K562 (cell line): ENCODE measurements around the gene SRD5A1. TPM values are rescaled to one million over a fixed set of nuclear protein-coding genes. Genes with fewer than 3 reads are reported as not detected.

ENCODE experiments used
- ATAC-seq: fragments of 200-7000 bp; cut with Tn5 transposase; 3 replicates; pipeline ENCODE4 v1.9.1; 2020; ENCODE audit warnings: moderate library complexity
- BruUV-seq: library from RNA; stranded (reverse); fragments of 400-500 nt; replicated peaks from 2 replicates; lab custom pipeline; 2021; lab: Mats Ljungman, UMichigan
- CTCF ChIA-PET: fragments of 300-600 bp; formaldehyde crosslinking; extraction: SDS; loops from one replicate; lab custom pipeline; 2021; ENCODE audit warnings: low intra/inter-chr PET ratio; lab: Yijun Ruan, JAX
- POLR2A ChIA-PET: fragments of 300-600, 350-650 bp; sonication (Branson Sonifier 250); formaldehyde crosslinking; extraction: SDS; loops from one replicate; lab custom pipeline; 2021; ENCODE audit warnings: antibody characterized with exemption, inconsistent platforms; lab: Yijun Ruan, JAX
- DNase-seq, 4 experiments: peaks; one replicate each; pipeline versions ENCODE4 v3.0.0 to v3.0.0-alpha.2; 2011 to 2018; ENCODE audit warnings: low spot score in 3 of 4, mixed read lengths in 3 of 4; ENCODE audit errors: extremely low read depth in 1 of 4
- FAIRE-seq: peaks from 2 replicates; lab custom pipeline; 2011; peaks lifted over from hg19 to GRCh38; lab: Jason Lieb, UNC
- H2AFZ ChIP-seq: 2 replicates; pipeline ENCODE4 v1.6.0; 2011; ENCODE audit warnings: low read depth, low read length, control low read depth, inconsistent platforms
- H3K27ac ChIP-seq: fragments of 200-600 bp; 3 replicates; pipeline ENCODE4 v1.8.0; 2011; ENCODE audit warnings: low read depth, mild to moderate bottlenecking, control low read depth, inconsistent platforms, low read length, moderate library complexity, mixed read lengths; ENCODE audit errors: extremely low read depth
- H3K27me3 ChIP-seq, 2 experiments: fragments of 300-600 bp in 1 of 2; 2 replicates in 1 of 2; 3 replicates in 1 of 2; pipeline versions ENCODE4 v1.6.0 to v1.8.0; 2011; ENCODE audit warnings: inconsistent platforms in 2 of 2, low read length in 2 of 2, mild to moderate bottlenecking in 1 of 2, mixed read lengths in 1 of 2, moderate library complexity in 1 of 2; ENCODE audit not compliant: control insufficient read depth in 2 of 2, insufficient read depth in 2 of 2
- H3K36me3 ChIP-seq: fragments of 300-600 bp; 3 replicates; pipeline ENCODE4 v1.8.0; 2011; ENCODE audit warnings: mild to moderate bottlenecking, low read length, inconsistent platforms; ENCODE audit not compliant: control insufficient read depth, insufficient read depth
- H3K4me1 ChIP-seq, 2 experiments: fragments of 200-600 bp in 1 of 2; replicated peaks in 1 of 2; 2 replicates in 1 of 2; 3 replicates in 1 of 2; pipeline versions ENCODE4 v1.5.1 to v1.8.0; 2011; ENCODE audit warnings: inconsistent platforms in 2 of 2, low read length in 2 of 2, mild to moderate bottlenecking in 1 of 2, mixed read lengths in 1 of 2, moderate library complexity in 1 of 2; ENCODE audit not compliant: control insufficient read depth in 2 of 2, insufficient read depth in 2 of 2
- H3K4me2 ChIP-seq: 2 replicates; pipeline ENCODE4 v1.6.1; 2011; ENCODE audit warnings: low read length, control low read depth, inconsistent platforms, mixed read lengths; ENCODE audit not compliant: insufficient read depth
- H3K4me3 ChIP-seq: fragments of 200-600 bp; sonication (generic), shearing (Covaris generic); 2 replicates; pipeline ENCODE4 v1.5.1; 2016; ENCODE audit warnings: control low read depth, inconsistent platforms
- H3K79me2 ChIP-seq: fragments of 200-600 bp; 3 replicates; pipeline ENCODE4 v1.8.0; 2011; ENCODE audit warnings: low read length, inconsistent platforms; ENCODE audit not compliant: control insufficient read depth, insufficient read depth
- H3K9ac ChIP-seq, 2 experiments: 2 replicates each; pipeline versions ENCODE4 v1.6.0 to v1.6.1; 2011; ENCODE audit warnings: low read depth in 2 of 2, low read length in 2 of 2, control low read depth in 1 of 2, inconsistent platforms in 1 of 2, mild to moderate bottlenecking in 1 of 2, mixed read lengths in 1 of 2; ENCODE audit not compliant: insufficient read depth in 1 of 2
- H3K9me1 ChIP-seq: one replicate; pipeline ENCODE4 v1.6.0; 2011; ENCODE audit warnings: inconsistent platforms, mild to moderate bottlenecking, low read length, moderate library complexity; ENCODE audit not compliant: control insufficient read depth, insufficient read depth
- H3K9me3 ChIP-seq: replicated peaks from 2 replicates; pipeline ENCODE4 v1.5.1; 2011; ENCODE audit warnings: low read depth, low read length, inconsistent platforms; ENCODE audit not compliant: control insufficient read depth, insufficient read depth
- H4K20me1 ChIP-seq: replicated peaks from 2 replicates; pipeline ENCODE4 v1.6.1; 2011; ENCODE audit warnings: low read length, inconsistent platforms, mixed read lengths; ENCODE audit not compliant: control insufficient read depth, insufficient read depth
- BRF1 ChIP-seq: IDR thresholded peaks from 3 replicates; pipeline ENCODE4 v1.6.1; 2011; ENCODE audit warnings: borderline replicate concordance, mild to moderate bottlenecking; ENCODE audit not compliant: insufficient read length; ENCODE audit errors: extremely low read depth
- E2F1 ChIP-seq: sonication (generic); formaldehyde crosslinking; IDR thresholded peaks from 2 replicates; pipeline ENCODE4 v1.8.1; 2023; ENCODE audit warnings: mild to moderate bottlenecking, missing genetic modification reagents, moderate library complexity
- ESRRB ChIP-seq: fragments of 250-450 bp; sonication (Bioruptor Pico); IDR thresholded peaks from 2 replicates; pipeline ENCODE4 v1.5.0; 2020; ENCODE audit warnings: mild to moderate bottlenecking, moderate library complexity, borderline replicate concordance
- FOSL1 ChIP-seq: fragments of 200-800 bp; sonication (Bioruptor generic); conservative IDR thresholded peaks from 2 replicates; pipeline ENCODE4 v1.6.1; 2016; ENCODE audit warnings: missing genetic modification characterization, missing compliant biosample characterization
- FOXK2 ChIP-seq, 2 experiments: fragments of 450-650 bp; IDR thresholded peaks in 1 of 2; conservative IDR thresholded peaks in 1 of 2; 2 replicates each; pipeline ENCODE4 v1.6.1; 2016; ENCODE audit warnings: low read depth in 2 of 2, mild to moderate bottlenecking in 1 of 2
- FOXP1 ChIP-seq: sonication (generic); formaldehyde crosslinking; IDR thresholded peaks from 2 replicates; pipeline ENCODE4 v1.8.0; 2022; ENCODE audit warnings: mild to moderate bottlenecking, missing genetic modification reagents
- HDAC2 ChIP-seq: fragments of 450-650 bp; IDR thresholded peaks from 2 replicates; pipeline ENCODE4 v1.6.1; 2016; ENCODE audit warnings: mild to moderate bottlenecking
- HINFP ChIP-seq: fragments of 450-650 bp; conservative IDR thresholded peaks from 2 replicates; pipeline ENCODE4 v1.6.1; 2016; ENCODE audit warnings: missing genetic modification characterization, low read depth, mild to moderate bottlenecking, control low read depth, missing compliant biosample characterization
- HNRNPK ChIP-seq: fragments of 200-400 bp; formaldehyde crosslinking; IDR thresholded peaks from one replicate; pipeline ENCODE4 v1.6.1; 2018; ENCODE audit warnings: mild to moderate bottlenecking, low read depth, low read length; ENCODE audit not compliant: poor library complexity, severe bottlenecking
- KDM2B ChIP-seq: fragments of 250-450 bp; sonication (Bioruptor Pico); IDR thresholded peaks from 2 replicates; pipeline ENCODE4 v1.8.0; 2021; ENCODE audit warnings: mild to moderate bottlenecking, moderate library complexity
- MXI1 ChIP-seq: IDR thresholded peaks from 2 replicates; pipeline ENCODE4 v1.6.1; 2011; ENCODE audit warnings: low read depth, mild to moderate bottlenecking, improper control_type of control experiment, low read length
- NRF1 ChIP-seq, 2 experiments: fragments of 450-650 bp; IDR thresholded peaks in 1 of 2; conservative IDR thresholded peaks in 1 of 2; 2 replicates each; pipeline ENCODE4 v1.6.1; 2014; ENCODE audit warnings: mild to moderate bottlenecking in 2 of 2
- PPARD ChIP-seq: fragments of 250-450 bp; sonication (Bioruptor Pico); IDR thresholded peaks from 2 replicates; pipeline ENCODE4 v1.8.0; 2022; ENCODE audit warnings: inconsistent platforms, mild to moderate bottlenecking, moderate library complexity
- ZBTB43 ChIP-seq: sonication (generic); formaldehyde crosslinking; IDR thresholded peaks from 2 replicates; pipeline ENCODE4 v1.8.0; 2023; ENCODE audit warnings: mild to moderate bottlenecking, missing genetic modification reagents
- ZBTB7A ChIP-seq: IDR thresholded peaks from 2 replicates; pipeline ENCODE4 v1.6.1; 2011; ENCODE audit warnings: low read depth, mild to moderate bottlenecking, low read length, moderate library complexity, borderline replicate concordance; ENCODE audit not compliant: control insufficient read depth
- ZNF212 ChIP-seq: fragments of 450-650 bp; formaldehyde crosslinking; IDR thresholded peaks from 2 replicates; pipeline ENCODE4 v1.4.0; 2020; ENCODE audit warnings: mild to moderate bottlenecking
- WGBS: fragments of 100-300 bp; shearing (Covaris generic); methylation state at CpG from one replicate; pipeline ENCODE4 v1.1.6; 2016; ENCODE audit warnings: low coverage, mixed read lengths; ENCODE audit not compliant: insufficient coverage; ENCODE audit errors: missing lambda C conversion rate; 5-methylcytosine and 5-hydroxymethylcytosine counted together
- in situ Hi-C: fragments of 300-500 bp; cut with MboI; formaldehyde crosslinking; loops from 4 replicates; pipeline ENCODE4 v1.15.0; 2018; ENCODE audit warnings: inconsistent platforms, mixed read lengths
- intact Hi-C: fragments of 100-400 bp; cut with micrococcal nuclease; formaldehyde crosslinking; loops from 2 replicates; pipeline ENCODE4 v1.14.2; 2022
- polyA plus RNA-seq, 8 experiments: library from polyadenylated mRNA; depleted of rRNA in 4 of 8; stranded (reverse) in 5 of 8; unstranded in 3 of 8; fragments of >200 nt; fragmentation: Nextera tagmentation in 2 of 8; fragmentation: Illumina TruSeq in 1 of 8; extraction: Ambion mirVana in 2 of 8; extraction: Trizol in 1 of 8; gene quantifications; 2 replicates each; pipeline versions ENCODE4 v1.2.1 to v1.2.3, GENCODE V29; 2011 to 2014; ENCODE audit warnings: inconsistent platforms in 1 of 8, missing spikeins in 1 of 8
- total RNA-seq, 7 experiments: library from RNA; depleted of rRNA in 6 of 7; stranded (reverse); fragments of >200 nt in 6 of 7; fragmentation: Illumina TruSeq in 2 of 7; extraction: Trizol in 2 of 7; gene quantifications; 2 replicates each; pipeline versions ENCODE4 v1.2.1 to v1.2.3, GENCODE V29; 2011 to 2021; ENCODE audit warnings: low replicate concordance in 1 of 7
- TF ChIP-seq, protein P1 (sequence below), 3 experiments: fragments of 200-800 bp in 1 of 3; sonication (Bioruptor generic) in 1 of 3; sonication (generic) in 1 of 3; formaldehyde crosslinking in 1 of 3; IDR thresholded peaks; 2 replicates each; pipeline versions ENCODE4 v1.6.1 to v1.8.0; 2016 to 2022; ENCODE audit warnings: mild to moderate bottlenecking in 2 of 3, missing compliant biosample characterization in 2 of 3, missing genetic modification characterization in 2 of 3, missing genetic modification reagents in 1 of 3

SRD5A1 gene
- total and polyA plus RNA-seq, 9 of the 15 experiments (the other 6 are each of a cell fraction or from before 2014, with no cell fraction given): 1.3 to 22.6 (median 8.1) TPM

GRCh38 chr5:6686501-6686900, 53.3 kb downstream of the SRD5A1 start:
- TF ChIP-seq ESRRB (CRISPR knock-in tag): no peak
- no peak for TF ChIP-seq ZBTB43 (CRISPR knock-in tag)
- no peak for TF ChIP-seq FOXK2 (conservative IDR thresholded peaks at IDR 0.05 in 1 of 2, IDR thresholded peaks at IDR 0.05 in 1 of 2; ENCODE audit: low read depth in 2 of 2)
- TF ChIP-seq BRF1: no peak
- TF ChIP-seq ZNF212 (CRISPR knock-in tag): no peak
- no peak for TF ChIP-seq NRF1 (conservative IDR thresholded peaks at IDR 0.05 in 1 of 2, IDR thresholded peaks at IDR 0.05 in 1 of 2)
- no peak for TF ChIP-seq E2F1
- no peak for TF ChIP-seq FOXP1 (CRISPR knock-in tag)
- TF ChIP-seq KDM2B: no peak
- TF ChIP-seq PPARD (CRISPR knock-in tag): no peak
- no peak for TF ChIP-seq MXI1
- no peak for TF ChIP-seq HINFP (tag)
- TF ChIP-seq HDAC2: no peak
- no peak for TF ChIP-seq HNRNPK
- TF ChIP-seq, protein P1, sequence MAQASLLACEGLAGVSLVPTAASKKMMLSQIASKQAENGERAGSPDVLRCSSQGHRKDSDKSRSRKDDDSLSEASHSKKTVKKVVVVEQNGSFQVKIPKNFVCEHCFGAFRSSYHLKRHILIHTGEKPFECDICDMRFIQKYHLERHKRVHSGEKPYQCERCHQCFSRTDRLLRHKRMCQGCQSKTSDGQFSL (CRISPR knock-in tag; IDR thresholded peaks at IDR 0.05): no peak
- TF ChIP-seq, protein P1 (tag; IDR thresholded peaks at IDR 0.05): no peak
- no peak for TF ChIP-seq ZBTB7A
- TF ChIP-seq FOSL1 (tag): no peak
- H3K9me3 ChIP-seq: no peaks in the 10 kb centered on the region
- POLR2A ChIA-PET: interaction anchor here (1.1 kb wide), 1 partner anchor 69 kb away, joined by 3 read pairs; no protein-coding TSS in a partner anchor
- in situ Hi-C loops: no loop called here
- H3K27ac ChIP-seq: no peak overlapping the region
- peaks cover 37 to 49% of the 10 kb centered on the region in 2 experiments for H3K27me3 ChIP-seq
- H4K20me1 ChIP-seq: 0 out of 2 replicates have a peak, but pooled peaks cover 2% of the 10 kb centered on the region
- no TSS peak for BruUV-seq
- H3K4me3 ChIP-seq: no peak overlapping the region
- no peaks in the 10 kb centered on the region for H3K9me1 ChIP-seq
- ATAC-seq (no peak), FAIRE-seq (no peak), DNase-seq (no peak)
- H3K9ac ChIP-seq: no peak overlapping the region
- H3K4me1 ChIP-seq: no peaks in the 10 kb centered on the region; a peak in 2 of 5 replicates
- intact Hi-C loops: no loop called here
- H2AFZ ChIP-seq: no peak overlapping the region
- H3K4me2 ChIP-seq: no peak overlapping the region
- CTCF ChIA-PET: no interaction called here
- 3% methylated on average over 6 of the region's 6 CpGs for WGBS
- H3K79me2 ChIP-seq: no peaks in the 10 kb centered on the region
- no peaks in the 10 kb centered on the region for H3K36me3 ChIP-seq
